ENCODE data around the gene AGT. TPM values are rescaled to one million over a fixed set of nuclear protein-coding genes. Genes with fewer than 3 reads are reported as not detected.

Gene AGT
- total RNA-seq, 2 donors from 2014 or later: 4.7 to 12.0 TPM

- WGBS: 88% methylated on average over 8 of the region's 8 CpGs
- Histone ChIP-seq H3K4me3 (no peak overlapping the region), H3K36me3 (peaks cover 0 to 3% of the 10 kb centered on the region in 2 donors), H3K4me1 (replicated peaks) (no peaks in the 10 kb centered on the region), H3K27me3 (replicated peaks; ENCODE audit: insufficient read depth) (no peaks in the 10 kb centered on the region), H3K9me3 (no peaks in the 10 kb centered on the region), H3K27ac (no peak overlapping the region)
- no peak for DNase-seq (ENCODE audit: low spot score)
- TF ChIP-seq POLR2A (IDR thresholded peaks at IDR 0.05) (no peak), POLR2AphosphoS5 (IDR thresholded peaks at IDR 0.05) (no peak), CTCF (IDR thresholded peaks at IDR 0.05) (no peak)
- intact Hi-C loops (cut with DNase I): no loop called here
Measured at GRCh38 chr1:230696218-230696617, 17.7 kb downstream of the AGT start.

DNA sequence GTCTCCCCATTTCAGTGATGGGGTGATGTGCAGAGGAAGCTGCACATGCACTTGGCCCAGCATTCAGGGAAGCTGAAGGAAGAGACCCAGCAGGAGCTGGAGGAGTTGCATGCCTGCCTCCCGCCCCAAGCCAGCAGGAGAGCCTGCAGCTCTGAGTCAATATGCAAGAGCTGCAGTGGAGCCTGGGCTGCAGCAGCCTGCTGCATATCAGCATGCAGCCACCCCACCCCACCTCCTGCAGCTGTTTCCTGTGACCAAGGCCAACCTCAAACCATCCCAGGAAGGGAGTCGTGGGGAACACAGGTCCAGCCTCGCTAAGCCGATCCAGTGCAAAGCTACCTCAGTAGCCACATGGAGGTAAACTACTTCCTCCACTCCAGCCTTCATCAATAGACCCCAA is 18.9 kb downstream of the AGT start:
- Histone ChIP-seq H3K27ac (no peak overlapping the region), H3K27me3 (replicated peaks; ENCODE audit: insufficient read depth) (no peaks in the 10 kb centered on the region), H3K4me1 (replicated peaks) (no peaks in the 10 kb centered on the region), H3K9me3 (no peaks in the 10 kb centered on the region), H3K36me3 (peaks cover 4 to 7% of the 10 kb centered on the region in 2 donors), H3K4me3 (no peak overlapping the region)
- no peak for DNase-seq (ENCODE audit: low spot score)
- intact Hi-C loops (cut with DNase I): no loop called here
- TF ChIP-seq POLR2AphosphoS5 (IDR thresholded peaks at IDR 0.05) (no peak), CTCF (IDR thresholded peaks at IDR 0.05) (no peak), POLR2A (IDR thresholded peaks at IDR 0.05) (no peak)
- 78% methylated on average over 3 of the region's 4 CpGs for whole genome bisulfite sequencing

DNA sequence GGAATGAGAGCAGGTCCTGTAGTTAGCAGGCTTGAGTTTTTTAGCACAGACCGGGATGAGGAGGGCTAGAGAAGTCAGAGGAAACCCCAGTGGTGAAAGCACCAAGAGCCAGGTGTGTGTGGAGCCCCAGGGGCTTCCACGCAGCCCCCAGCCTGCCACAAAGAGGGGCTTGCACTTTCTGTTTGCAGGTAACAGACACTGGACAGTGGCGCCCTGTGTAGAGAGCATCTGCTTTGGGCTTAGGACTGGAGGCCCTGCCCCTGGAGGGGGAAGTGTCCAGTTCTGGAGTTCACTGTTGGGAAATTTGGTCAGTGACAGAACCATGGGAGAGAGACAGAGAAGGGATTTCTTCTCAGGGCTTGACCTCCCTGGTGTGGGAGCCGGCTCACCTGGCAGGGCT is 19.5 kb downstream of the AGT start:
- no peak overlapping the region for H3K27ac ChIP-seq
- no peaks in the 10 kb centered on the region for H3K4me1 ChIP-seq (replicated peaks)
- WGBS: 89% methylated on average over 4 of the region's 4 CpGs
- H3K27me3 ChIP-seq (replicated peaks; ENCODE audit: insufficient read depth): no peaks in the 10 kb centered on the region
- no peak overlapping the region for H3K4me3 ChIP-seq
- DNase-seq (ENCODE audit: low spot score): no peak
- no peaks in the 10 kb centered on the region for H3K9me3 ChIP-seq
- H3K36me3 ChIP-seq: peaks cover 6 to 9% of the 10 kb centered on the region in 2 donors
- intact Hi-C loops (cut with DNase I): no loop called here
- no peak for TF ChIP-seq CTCF (IDR thresholded peaks at IDR 0.05)
- TF ChIP-seq POLR2AphosphoS5 (IDR thresholded peaks at IDR 0.05): no peak
- no peak for TF ChIP-seq POLR2A (IDR thresholded peaks at IDR 0.05)

GRCh38 chr1:230693777-230694176 is 20.1 kb downstream of the AGT start:
- Histone ChIP-seq H3K4me1 (replicated peaks) (no peaks in the 10 kb centered on the region), H3K9me3 (no peaks in the 10 kb centered on the region), H3K36me3 (peaks cover 6 to 9% of the 10 kb centered on the region in 2 donors), H3K27me3 (replicated peaks; ENCODE audit: insufficient read depth) (no peaks in the 10 kb centered on the region), H3K4me3 (no peak overlapping the region), H3K27ac (no peak overlapping the region)
- no peak for TF ChIP-seq CTCF (IDR thresholded peaks at IDR 0.05)
- no peak for TF ChIP-seq POLR2AphosphoS5 (IDR thresholded peaks at IDR 0.05)
- no peak for TF ChIP-seq POLR2A (IDR thresholded peaks at IDR 0.05)
- DNase-seq (ENCODE audit: low spot score): no peak
- intact Hi-C loops (cut with DNase I): no loop called here
- 84% methylated on average over 8 of the region's 8 CpGs for WGBS

- intact Hi-C loops (cut with DNase I): no loop called here
- H3K27me3 ChIP-seq (replicated peaks; ENCODE audit: insufficient read depth): no peaks in the 10 kb centered on the region
- no peaks in the 10 kb centered on the region for H3K4me1 ChIP-seq (replicated peaks)
- no peaks in the 10 kb centered on the region for H3K9me3 ChIP-seq
- 80% methylated on average over 6 of the region's 6 CpGs for WGBS
- peaks cover 6 to 9% of the 10 kb centered on the region in 2 donors for H3K36me3 ChIP-seq
- no peak for TF ChIP-seq POLR2A (IDR thresholded peaks at IDR 0.05)
- no peak for TF ChIP-seq POLR2AphosphoS5 (IDR thresholded peaks at IDR 0.05)
- TF ChIP-seq CTCF (IDR thresholded peaks at IDR 0.05): no peak
- no peak for DNase-seq (ENCODE audit: low spot score)
- H3K4me3 ChIP-seq: no peak overlapping the region
- no peak overlapping the region for H3K27ac ChIP-seq
Measured at GRCh38 chr1:230693221-230693620, 20.7 kb downstream of the AGT start.
